Thyroid gland (tissue), 4 donors: Measurements from ENCODE around the gene GRAMD1B. TPM values are rescaled to one million over a fixed set of nuclear protein-coding genes. Genes with fewer than 3 reads are reported as not detected.

Experiments used
- DNase-seq, 2 donors: peaks; one replicate each; pipeline ENCODE4 v3.0.0-alpha.2; 2019
- H3K27ac ChIP-seq, 3 donors: fragments of 200-600 bp; sonication (generic); 1 replicate in 2 of 3; 2 replicates in 1 of 3; pipeline ENCODE4 v1.5.1; 2016 to 2019; ENCODE audit warnings: mild to moderate bottlenecking in 1 of 3, moderate library complexity in 1 of 3
- H3K27me3 ChIP-seq: fragments of 200-600 bp; sonication (generic); one replicate; pipeline ENCODE4 v1.5.1; 2019
- H3K36me3 ChIP-seq, 2 donors: fragments of 200-600 bp; sonication (generic); one replicate each; pipeline ENCODE4 v1.5.1; 2016 to 2019
- H3K4me1 ChIP-seq, 2 donors: fragments of 200-600 bp; sonication (generic); one replicate each; pipeline ENCODE4 v1.5.1; 2017 to 2019
- H3K4me3 ChIP-seq, 3 donors: fragments of 200-600 bp; sonication (generic); replicated peaks in 1 of 3; 1 replicate in 2 of 3; 2 replicates in 1 of 3; pipeline ENCODE4 v1.5.1; 2016; ENCODE audit warnings: mild to moderate bottlenecking in 1 of 3
- H3K9me3 ChIP-seq: fragments of 200-600 bp; sonication (generic); one replicate; pipeline ENCODE4 v1.5.1; 2017
- POLR2A ChIP-seq, 2 donors: fragments of 450-650 bp; IDR thresholded peaks; one replicate each; pipeline ENCODE4 v1.6.1; 2017; ENCODE audit warnings: antibody characterized with exemption in 2 of 2, mild to moderate bottlenecking in 2 of 2, moderate library complexity in 1 of 2
- WGBS, 2 donors: methylation state at CpG; one replicate each; pipeline ENCODE4 v1.1.5; 2017; 5-methylcytosine and 5-hydroxymethylcytosine counted together
- intact Hi-C: fragments of 100-400 bp; cut with DNase I; formaldehyde crosslinking; loops from one replicate; pipeline ENCODE4 v1.15.1; 2023
- total RNA-seq, 4 donors: library from RNA; depleted of rRNA; stranded (reverse); fragments of >200 nt; gene quantifications; one replicate each; pipeline ENCODE4 v1.2.3, GENCODE V29; 2016
- TF ChIP-seq, protein P1 (sequence below), 6 experiments: fragments of 200-600 bp in 3 of 6; fragments of 450-650 bp in 3 of 6; sonication (generic) in 3 of 6; IDR thresholded peaks; one replicate each; pipeline ENCODE4 v1.5.1; 2016 to 2019; ENCODE audit warnings: antibody characterized with exemption in 6 of 6, mild to moderate bottlenecking in 2 of 6, inconsistent platforms in 1 of 6, moderate library complexity in 1 of 6

Gene GRAMD1B
- total RNA-seq, 4 donors from 2014 or later: 7.0 to 22.7 (median 9.2) TPM

DNA sequence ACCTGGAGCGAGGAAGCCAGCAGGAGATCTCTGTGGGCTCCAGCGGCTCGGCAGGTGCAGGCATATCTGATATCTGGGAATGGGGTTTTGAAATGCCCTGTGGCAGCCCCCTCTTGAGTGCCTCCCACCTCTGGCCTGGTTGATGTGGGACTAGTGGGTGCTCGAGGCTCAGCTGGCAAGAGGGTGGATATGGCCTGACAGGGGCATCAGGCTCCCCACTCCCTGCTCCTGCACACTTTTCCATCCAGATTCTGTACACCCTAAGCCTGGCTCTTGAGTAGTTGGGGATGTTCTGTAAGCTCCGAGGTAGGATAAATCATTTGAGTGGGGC, 149.4 kb downstream of the GRAMD1B start:
- Histone ChIP-seq H3K4me3 (no peak overlapping the region), H3K36me3 (no peaks in the 10 kb centered on the region), H3K27ac (no peak overlapping the region), H3K4me1 (peaks cover 0 to 4% of the 10 kb centered on the region in 2 donors), H3K9me3 (no peaks in the 10 kb centered on the region), H3K27me3 (no peaks in the 10 kb centered on the region)
- intact Hi-C loops: loop anchor here (5.0 kb wide), 1 partner anchor 67 kb away; no protein-coding TSS in a partner anchor
- no peak for TF ChIP-seq POLR2A (IDR thresholded peaks at IDR 0.05)
- TF ChIP-seq, protein P1, sequence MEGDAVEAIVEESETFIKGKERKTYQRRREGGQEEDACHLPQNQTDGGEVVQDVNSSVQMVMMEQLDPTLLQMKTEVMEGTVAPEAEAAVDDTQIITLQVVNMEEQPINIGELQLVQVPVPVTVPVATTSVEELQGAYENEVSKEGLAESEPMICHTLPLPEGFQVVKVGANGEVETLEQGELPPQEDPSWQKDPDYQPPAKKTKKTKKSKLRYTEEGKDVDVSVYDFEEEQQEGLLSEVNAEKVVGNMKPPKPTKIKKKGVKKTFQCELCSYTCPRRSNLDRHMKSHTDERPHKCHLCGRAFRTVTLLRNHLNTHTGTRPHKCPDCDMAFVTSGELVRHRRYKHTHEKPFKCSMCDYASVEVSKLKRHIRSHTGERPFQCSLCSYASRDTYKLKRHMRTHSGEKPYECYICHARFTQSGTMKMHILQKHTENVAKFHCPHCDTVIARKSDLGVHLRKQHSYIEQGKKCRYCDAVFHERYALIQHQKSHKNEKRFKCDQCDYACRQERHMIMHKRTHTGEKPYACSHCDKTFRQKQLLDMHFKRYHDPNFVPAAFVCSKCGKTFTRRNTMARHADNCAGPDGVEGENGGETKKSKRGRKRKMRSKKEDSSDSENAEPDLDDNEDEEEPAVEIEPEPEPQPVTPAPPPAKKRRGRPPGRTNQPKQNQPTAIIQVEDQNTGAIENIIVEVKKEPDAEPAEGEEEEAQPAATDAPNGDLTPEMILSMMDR (IDR thresholded peaks at IDR 0.05): no peak
- DNase-seq: no peak
- 93 to 95% methylated on average over 4 to 5 of the region's 5 CpGs for WGBS, 2 donors

GRCh38 chr11:123580137-123580536, 150.1 kb downstream of the GRAMD1B start:
- WGBS, 2 donors: 88 to 95% methylated on average over 6 of the region's 6 CpGs
- H3K27me3 ChIP-seq: no peaks in the 10 kb centered on the region
- H3K4me3 ChIP-seq: no peak overlapping the region
- H3K9me3 ChIP-seq: no peaks in the 10 kb centered on the region
- no peak overlapping the region for H3K27ac ChIP-seq
- H3K4me1 ChIP-seq: peaks cover 0 to 4% of the 10 kb centered on the region in 2 donors
- TF ChIP-seq POLR2A (IDR thresholded peaks at IDR 0.05): no peak
- TF ChIP-seq, protein P1 (IDR thresholded peaks at IDR 0.05): no peak
- DNase-seq: no peak
- intact Hi-C loops: no loop called here
- H3K36me3 ChIP-seq: no peaks in the 10 kb centered on the region

DNA sequence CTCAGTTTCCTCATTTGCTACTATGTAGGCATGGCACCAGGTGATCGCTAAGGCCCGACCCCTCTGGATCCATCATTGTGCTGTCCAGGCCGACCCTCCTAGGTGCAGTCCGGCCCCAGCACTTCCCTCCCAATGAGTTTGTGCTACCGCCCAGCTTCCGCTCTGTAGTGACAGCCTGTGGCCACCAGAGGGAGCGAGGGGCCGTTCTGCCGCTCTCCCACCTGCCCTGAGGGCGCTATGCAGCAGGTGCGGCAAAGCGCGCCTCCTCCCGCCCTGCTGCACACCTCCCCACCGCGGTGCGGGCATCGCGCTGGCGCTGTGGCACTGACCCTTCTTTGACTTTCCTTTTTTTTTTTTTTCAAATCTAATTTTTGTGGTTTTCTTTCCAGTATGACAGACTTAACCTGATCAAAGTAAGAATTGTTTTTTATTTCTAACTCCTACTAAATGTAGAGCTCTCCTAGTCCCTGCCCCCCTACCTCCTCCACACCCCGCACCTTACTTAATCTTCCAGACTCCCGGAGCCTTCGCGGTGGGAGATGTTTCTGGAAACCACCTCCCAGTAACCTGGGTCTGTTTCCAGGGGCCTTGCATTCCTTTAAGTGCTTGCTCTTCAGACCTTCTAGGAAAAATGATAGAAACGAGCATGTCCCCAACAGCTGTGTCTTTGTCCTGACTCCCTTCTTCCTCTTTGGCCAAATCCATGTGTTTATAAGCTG, 150.6 kb downstream of the GRAMD1B start:
- Histone ChIP-seq H3K4me1 (peaks cover 0 to 4% of the 10 kb centered on the region in 2 donors), H3K9me3 (no peaks in the 10 kb centered on the region), H3K36me3 (no peaks in the 10 kb centered on the region), H3K4me3 (no peak overlapping the region), H3K27me3 (no peaks in the 10 kb centered on the region), H3K27ac (no peak overlapping the region)
- TF ChIP-seq POLR2A (IDR thresholded peaks at IDR 0.05): no peak
- TF ChIP-seq, protein P1 (IDR thresholded peaks at IDR 0.05): peak; percentile 79 to 97 (median 90)
- intact Hi-C loops: no loop called here
- WGBS, 2 donors: 9 to 12% methylated on average over 24 to 25 of the region's 25 CpGs
- peak; percentile 66 to 71 for DNase-seq

DNA sequence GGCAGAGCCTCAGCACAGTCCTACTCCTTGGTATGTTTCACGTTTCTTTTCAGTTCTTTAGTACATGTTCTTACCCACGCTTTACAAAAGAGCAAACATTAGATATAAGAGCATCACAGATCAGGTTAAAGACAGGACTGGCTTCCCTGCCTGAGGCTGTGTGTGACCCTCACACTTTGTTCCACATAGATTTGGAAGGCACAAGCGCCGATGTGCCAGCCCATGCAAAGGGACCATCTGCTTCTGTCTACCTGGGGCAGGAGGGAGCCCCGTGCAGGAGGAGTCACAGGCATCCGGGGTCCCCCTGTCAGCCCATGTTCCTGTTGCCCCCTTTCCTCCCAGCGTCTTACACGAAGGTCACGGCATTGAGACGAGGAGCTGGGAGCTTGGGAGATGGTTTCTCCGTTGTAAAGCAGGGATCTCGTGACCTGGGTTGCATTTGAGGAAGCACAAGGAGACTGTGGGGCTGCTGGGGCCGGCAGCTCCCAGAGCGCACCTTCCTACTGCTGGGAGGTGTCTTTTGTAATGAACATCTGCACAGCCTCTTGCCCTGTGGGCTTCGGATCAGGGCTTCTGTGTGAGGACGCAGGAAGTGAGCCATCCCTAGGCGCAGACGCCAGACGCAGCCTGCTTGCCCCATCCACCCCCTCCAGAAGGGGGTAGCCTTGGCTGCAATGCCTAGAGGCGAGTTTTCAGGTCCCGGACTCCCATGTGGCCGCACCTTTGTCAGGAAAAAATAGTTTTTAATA, 151.8 kb downstream of the GRAMD1B start:
- no peaks in the 10 kb centered on the region for H3K27me3 ChIP-seq
- no peaks in the 10 kb centered on the region for H3K36me3 ChIP-seq
- no peaks in the 10 kb centered on the region for H3K9me3 ChIP-seq
- H3K4me3 ChIP-seq: no peak overlapping the region
- no peak overlapping the region for H3K27ac ChIP-seq
- no peak for TF ChIP-seq POLR2A (IDR thresholded peaks at IDR 0.05)
- TF ChIP-seq, protein P1 (IDR thresholded peaks at IDR 0.05): no peak
- intact Hi-C loops: no loop called here
- H3K4me1 ChIP-seq: no peaks in the 10 kb centered on the region
- no peak for DNase-seq
- WGBS, 2 donors: 87 to 91% methylated on average over 12 to 22 of the region's 22 CpGs

- 92% methylated on average over 12 of the region's 12 CpGs for WGBS, 2 donors
Observed at GRCh38 chr11:123582992-123583504, 153.0 kb downstream of the GRAMD1B start.

More at GRCh38 chr11:123582992-123583504, 153.0 kb downstream of the GRAMD1B start:
- H3K9me3 ChIP-seq: no peaks in the 10 kb centered on the region
- TF ChIP-seq, protein P1 (IDR thresholded peaks at IDR 0.05): no peak
- no peak for TF ChIP-seq POLR2A (IDR thresholded peaks at IDR 0.05)
- H3K4me1 ChIP-seq: no peaks in the 10 kb centered on the region
- intact Hi-C loops: no loop called here
- no peak for DNase-seq
- H3K36me3 ChIP-seq: no peaks in the 10 kb centered on the region
- no peak overlapping the region for H3K27ac ChIP-seq
- no peak overlapping the region for H3K4me3 ChIP-seq
- no peaks in the 10 kb centered on the region for H3K27me3 ChIP-seq
